Inferior parietal cortex (tissue), 1 donor: ENCODE data around the gene CEACAM16.

Experiments used
- DNase-seq: peaks from one replicate; pipeline ENCODE4 v3.0.0-alpha.2; 2016; ENCODE audit errors: extremely low spot score

Gene CEACAM16

DNA sequence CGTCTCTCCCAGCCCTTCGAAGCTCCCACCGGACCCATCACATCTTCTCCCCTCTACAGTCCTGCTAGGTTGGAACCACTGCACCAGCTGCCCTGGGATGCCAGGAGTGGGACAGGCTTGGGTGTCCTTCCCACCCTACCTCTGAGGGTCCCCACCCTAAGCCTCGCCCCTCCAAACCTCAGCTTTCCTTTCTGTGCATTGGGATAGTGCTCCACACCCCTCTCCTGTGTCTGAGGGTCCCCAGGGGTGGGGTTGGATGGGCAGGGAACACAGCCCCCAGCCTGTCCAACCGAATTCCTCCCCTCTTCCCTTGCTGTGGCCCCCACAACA, 47.6 kb downstream of the CEACAM16 start:
- no peak for DNase-seq

DNA sequence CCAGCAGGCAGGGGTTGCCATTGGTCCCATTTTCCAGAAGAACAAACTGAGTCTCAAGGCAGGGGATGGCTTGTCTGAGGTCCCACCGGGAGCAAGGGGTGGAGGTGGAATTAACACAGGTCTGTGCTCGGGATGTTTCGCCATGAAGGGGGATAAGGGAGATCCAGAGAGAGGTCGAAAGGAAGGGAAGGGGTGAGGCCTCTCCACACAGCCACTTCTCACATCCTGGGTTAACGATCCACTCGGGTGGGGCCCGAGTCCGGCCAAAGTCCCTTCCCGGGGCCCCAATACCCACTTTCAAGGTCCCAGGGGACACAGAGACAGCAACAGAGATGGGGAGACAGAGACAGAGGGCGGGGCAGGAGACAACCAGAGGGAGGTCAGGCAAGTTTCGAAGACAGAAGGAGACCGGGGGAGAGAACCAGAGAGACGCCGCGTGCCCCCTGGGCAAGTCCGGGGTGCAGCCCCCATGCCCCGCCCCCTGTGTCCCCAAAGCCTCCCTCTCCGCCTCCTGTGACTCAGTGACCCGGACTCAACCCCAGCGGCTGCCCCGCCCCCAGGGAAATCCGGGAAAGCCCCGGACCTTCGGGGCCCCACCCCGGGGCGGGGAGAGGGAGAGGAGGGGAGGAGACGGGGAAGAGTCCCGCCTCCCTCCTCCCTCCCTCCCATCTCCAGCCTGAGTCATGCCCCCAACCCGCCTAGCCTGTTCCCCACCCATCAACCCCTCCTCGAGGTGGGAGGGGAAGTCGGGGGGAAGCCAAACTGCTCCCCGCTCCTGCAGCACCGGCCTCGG, 48.2 kb downstream of the CEACAM16 start:
- DNase-seq = no peak

DNA sequence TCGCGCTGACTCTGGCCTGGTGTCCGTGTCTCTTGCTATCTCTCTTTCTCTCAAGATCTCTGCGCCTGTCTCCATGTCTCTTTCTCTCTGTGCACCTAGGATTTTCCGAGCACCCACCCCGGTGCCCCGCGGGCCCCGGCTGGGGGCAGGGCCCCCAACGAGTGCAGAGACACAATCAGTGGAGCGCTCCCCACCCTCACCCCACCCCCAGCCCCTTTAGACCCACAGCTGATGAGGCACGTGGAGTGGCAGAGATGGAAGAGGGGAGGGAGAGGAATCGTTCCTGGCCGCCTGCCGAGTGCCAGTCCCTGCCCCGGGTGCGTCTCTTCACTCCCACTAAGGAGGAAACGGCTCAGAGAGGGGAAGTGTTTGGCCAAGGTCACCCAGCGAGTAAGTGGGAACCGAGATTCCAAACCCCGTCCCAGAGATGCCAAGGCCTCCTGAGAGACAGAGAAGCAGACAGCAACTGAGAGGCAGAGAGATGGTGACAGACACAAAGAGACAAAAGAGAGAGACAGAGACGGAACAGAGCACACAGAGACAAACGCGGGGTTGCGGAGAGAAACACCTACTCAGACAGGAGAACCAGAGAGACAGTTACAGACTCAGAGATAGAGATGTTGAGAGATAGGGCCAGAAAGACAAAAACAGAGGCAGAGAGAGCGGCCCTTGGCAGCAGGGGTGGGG, 48.9 kb downstream of the CEACAM16 start:
- no peak for DNase-seq

GRCh38 chr19:44748426-44749254, 49.7 kb downstream of the CEACAM16 start, which contains the start of gene BCL3:
Gene BCL3, plus strand, starts transcription at chr19:44748708. Its CDS starts 83 bp downstream, at chr19:44748791.
- no peak for DNase-seq

DNA sequence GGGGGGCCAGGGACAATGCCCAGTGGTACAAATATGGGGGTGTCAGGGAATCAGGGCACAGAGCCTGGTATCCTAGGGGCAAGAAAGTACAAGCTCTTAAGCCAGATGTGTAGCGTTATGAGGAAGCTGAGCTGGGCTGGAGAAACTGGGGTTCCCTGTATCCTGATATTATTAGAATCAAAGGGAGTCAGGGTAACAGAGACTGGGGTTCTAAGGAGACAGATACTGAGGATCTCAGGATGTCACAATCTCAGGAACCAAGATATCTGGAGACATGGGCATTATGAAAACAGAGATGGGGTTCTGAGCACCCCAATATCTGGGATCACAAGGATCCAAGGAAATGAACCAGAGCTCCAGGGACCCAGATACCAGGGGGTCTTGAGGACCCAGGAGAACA, 50.3 kb downstream of the CEACAM16 start:
- DNase-seq = no peak

DNA sequence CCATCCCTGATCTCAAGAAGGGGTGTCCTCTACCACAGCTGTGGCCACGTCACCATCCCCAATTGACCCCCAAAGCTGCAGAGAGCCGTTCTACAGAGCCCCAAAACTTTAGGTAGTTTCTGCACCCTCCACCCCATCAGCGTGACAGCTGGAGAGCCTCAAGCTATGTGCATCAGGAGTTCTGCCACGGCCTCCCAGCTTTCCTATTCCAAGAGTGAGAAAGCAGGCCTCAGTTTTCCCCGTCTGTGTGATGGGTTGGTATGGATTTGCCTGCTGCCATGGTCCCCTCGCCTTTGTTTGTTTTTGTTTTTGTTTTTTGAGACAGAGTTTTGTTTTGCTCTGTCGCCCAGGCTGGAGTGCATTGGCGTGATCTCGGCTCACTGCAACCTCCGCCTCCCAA, 51.0 kb downstream of the CEACAM16 start:
- no peak for DNase-seq

DNA sequence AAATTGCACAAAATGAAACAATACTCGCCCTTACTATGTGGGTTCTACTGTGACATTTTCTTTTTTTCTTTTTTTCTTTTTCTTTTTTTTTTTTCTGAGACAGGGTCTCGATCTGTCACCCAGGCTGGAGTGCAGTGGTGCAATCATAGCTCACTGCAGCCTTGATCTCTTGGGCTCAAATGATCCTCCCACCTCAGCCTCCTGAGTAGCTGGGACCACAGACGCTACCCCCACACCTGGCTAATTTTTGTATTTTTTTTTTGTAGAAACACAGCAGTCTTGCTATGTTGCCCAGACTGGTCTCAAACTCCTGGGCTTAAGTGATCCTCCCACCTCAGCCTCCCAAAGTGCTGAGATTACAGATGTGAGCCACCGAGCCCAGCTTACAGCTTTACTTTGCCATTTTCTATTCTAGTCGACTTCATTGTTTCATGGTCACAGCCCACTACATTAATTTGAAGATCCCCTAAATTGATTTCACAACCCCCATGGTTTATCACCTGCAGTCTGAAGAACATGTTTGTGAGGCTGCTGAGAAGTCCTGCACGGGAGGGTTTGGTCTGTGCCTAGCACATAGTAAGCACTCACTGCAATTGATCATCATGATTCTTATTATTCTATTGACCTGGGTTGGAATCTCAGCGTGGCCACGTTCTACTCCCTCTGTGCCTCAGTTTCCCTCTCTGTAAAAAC, 53.3 kb downstream of the CEACAM16 start:
- no peak for DNase-seq

DNA sequence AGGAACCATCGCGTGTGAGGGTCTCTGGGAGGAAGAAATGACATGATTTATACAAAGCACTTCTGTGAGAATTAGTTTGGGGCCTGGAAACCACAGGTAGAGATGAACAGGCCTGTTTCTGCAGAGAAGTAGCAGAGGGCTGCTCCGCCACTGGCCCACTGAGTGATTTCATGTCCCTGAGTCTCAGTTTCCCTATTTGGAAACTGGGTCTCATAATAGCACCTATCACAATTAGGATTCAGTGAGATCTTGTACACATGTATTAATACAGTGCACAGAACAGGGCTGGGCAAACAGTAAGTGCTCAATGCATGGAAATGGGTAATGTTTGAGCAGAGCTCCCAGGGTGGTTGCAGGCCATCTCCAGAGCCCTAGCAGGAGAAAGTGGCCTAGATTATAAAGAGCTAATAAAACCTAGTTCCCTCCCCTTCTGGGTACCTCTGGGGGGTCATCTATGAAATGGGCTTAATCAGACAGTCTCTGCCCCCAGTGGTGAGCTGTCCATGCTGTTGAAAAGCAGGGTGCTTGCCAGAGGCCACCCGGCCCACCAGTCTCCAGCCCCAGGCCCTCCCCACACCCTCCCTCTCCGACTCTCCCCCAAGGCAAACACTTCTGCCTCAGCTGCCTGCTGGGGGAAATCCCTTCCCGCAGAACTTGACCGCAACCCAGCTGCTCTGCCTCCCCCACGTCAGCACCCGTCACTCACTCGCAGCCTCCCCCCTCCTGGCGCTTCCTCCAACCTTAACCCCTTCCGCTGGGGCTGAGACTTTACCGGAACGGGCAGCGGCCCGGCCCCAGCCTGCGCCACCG, 54.1 kb downstream of the CEACAM16 start:
- DNase-seq = no peak

- DNase-seq = no peak
Observed at GRCh38 chr19:44753626-44753931, 54.6 kb downstream of the CEACAM16 start.

DNA sequence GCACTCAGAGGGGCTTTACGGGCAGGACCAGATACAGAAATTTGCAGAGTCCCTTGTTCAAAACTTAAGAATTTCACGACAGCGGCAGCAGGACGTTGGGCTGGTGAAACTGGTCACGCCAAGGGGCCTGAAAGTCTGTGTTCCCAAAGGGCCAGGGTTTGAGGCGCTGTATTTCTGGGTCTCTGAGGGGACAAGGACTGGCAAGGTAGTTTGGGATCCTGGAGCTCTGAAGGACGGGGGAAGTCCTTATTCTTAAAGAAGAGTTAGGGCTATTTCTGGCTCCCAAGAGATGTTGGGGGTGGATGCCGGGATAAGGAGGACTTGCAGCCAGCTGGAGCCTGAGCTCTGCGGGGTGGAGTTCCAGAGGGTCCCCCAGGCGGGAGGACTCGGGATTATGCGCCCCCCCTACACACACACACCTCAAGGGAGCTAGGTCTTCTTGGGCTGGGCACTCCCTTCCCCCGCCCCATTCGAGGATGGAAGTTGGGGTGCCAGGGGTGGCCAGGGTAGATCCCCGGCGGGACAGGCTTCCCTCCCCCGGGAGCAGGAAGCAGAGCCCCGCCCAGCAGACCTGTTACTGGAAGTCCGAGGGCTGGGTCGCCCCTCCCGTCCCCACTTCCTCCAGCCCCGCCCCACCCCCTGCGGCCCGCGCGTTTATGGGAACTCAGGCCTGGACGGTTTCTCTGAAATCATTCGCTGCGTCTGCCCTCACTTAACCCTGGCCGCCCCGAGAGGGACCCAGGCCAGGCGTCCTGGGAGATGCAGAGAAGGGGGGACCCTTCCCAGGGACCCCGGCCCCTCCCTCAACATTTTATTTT, 55.2 kb downstream of the CEACAM16 start:
- no peak for DNase-seq

DNA sequence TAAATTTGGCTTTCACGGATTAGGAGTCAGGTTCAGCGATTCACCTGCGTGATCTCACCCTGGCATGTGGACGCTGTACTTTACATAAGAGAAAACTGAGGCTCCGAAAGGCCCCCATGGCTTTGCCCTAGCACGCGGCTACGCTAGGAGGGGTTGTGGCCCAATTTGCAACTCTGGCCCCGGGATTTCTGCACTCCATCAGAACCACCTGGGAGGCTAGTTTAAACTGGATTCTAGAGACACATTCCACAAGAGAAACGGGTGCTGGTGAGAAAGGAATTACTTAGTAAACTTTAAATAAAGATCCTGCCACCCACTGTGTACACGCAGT, 55.8 kb downstream of the CEACAM16 start:
- no peak for DNase-seq

DNA sequence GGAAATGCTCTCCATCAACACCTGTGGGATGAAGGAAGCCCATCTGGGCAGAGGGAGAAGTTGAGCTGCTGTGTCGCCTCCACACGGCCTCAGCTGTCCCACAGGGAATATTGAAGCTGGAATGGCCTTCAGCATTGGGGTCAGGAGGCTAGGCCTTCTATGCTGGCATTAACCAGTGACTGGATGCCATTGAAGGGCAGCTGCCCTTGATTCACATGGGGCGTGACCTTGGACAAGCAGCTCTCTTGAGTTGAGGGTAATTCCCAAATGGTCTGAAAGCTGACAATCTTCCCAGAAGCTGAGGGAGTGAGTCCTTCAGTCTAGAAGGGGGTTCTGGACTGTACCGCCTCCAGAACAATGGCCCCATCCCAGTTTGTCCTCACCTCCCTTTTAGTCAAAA, 56.3 kb downstream of the CEACAM16 start:
- DNase-seq = no peak

- no peak for DNase-seq
Observed at GRCh38 chr19:44756089-44756562, 57.2 kb downstream of the CEACAM16 start.

GRCh38 chr19:44757057-44757734, 58.2 kb downstream of the CEACAM16 start:
- DNase-seq = no peak

DNA sequence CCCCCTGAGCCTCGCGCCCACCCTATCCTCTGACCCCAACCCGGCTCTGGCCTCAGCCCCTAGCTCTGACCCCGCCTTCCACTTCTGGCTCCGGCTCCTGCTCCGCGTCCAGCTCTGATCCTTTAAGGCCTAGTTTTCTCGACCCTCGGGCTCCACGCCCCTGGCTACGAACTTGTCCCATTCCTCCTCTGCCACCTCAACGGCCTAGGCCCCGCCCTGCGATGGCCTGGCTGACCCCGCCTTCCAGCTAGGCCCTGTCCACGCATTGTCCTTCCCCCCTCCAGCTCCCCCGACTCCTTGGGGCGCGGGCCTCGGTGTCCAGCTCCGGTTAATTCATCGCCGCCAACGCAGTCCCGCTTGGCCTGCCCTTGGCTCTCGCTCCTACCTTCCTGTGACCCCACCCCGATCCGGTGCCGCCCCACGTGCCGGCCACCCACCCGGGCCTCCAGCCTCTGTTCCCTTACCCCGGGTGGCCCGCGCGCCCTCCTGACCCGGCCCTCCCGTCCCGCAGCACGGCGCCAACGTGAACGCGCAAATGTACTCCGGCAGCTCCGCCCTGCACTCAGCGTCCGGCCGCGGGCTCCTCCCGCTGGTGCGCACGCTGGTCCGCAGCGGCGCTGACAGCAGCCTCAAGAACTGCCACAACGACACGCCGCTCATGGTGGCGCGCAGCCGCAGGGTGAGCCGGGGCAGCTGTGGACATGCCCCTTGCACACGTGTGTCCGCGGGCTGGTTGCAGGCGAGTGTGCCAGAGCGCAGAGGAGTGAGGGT, 59.0 kb downstream of the CEACAM16 start:
- no peak for DNase-seq

GRCh38 chr19:44758596-44758995, 59.6 kb downstream of the CEACAM16 start:
- DNase-seq = no peak

DNA sequence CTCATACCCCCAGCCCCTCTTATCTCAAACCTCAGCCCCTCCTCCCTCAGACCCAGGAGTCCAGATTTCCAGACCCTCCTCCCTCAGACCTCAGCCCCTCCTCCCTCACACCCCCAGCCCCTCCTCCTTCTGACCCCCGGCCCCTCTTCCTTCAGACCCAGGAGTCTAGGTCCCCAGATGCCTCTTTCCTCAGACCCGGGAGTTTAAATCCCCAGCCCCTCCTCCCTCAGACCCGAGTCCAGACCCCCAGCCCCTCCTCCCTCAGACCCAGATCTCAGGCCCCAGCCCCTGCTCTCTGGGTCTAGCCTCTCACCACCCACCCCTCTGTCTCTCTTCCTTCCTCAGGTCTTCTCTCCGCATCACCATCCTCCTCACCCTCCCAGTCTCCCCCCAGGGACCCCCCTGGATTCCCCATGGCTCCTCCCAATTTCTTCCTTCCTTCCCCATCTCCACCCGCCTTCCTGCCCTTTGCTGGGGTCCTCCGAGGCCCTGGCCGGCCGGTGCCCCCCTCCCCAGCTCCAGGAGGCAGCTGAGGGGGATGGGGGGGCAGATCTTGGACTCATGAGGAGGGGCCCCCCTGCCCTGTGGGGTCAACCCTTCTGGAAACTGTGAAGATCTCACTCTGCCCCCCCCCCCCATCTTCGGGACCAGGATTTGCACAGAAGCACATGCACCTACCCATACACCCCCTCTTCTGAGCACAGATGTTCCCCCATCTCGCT, 60.3 kb downstream of the CEACAM16 start:
- DNase-seq = no peak
